Measurements from ENCODE around the gene GCK.

DNA sequence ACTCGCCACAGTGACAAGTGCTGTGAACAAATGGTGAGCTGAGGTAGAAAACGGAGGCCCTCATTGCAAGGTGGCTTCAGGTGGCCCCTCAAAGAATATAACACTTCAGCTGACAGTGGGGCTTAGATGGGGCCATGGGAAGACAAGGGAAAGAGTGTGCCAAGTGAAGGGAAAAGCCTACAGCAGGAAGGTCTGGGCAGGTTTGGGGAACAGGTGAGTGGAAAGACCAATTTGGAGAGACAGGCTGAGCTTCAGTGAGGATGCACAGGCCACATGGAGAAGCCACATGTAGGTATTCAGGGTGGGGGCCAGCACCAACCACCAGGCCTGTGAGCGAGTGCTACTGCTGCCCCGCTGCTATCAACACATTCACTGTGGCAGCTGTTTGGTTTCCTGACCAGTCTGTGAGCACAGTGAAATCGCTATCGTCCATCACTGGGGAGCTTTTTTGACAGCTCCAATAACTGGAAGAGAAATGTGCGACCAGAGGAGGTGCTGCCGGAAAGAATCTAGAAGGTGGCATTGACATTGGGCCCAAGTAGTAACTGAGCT is 69.3 kb downstream of the GCK start:
- TF ChIP-seq, protein P1, sequence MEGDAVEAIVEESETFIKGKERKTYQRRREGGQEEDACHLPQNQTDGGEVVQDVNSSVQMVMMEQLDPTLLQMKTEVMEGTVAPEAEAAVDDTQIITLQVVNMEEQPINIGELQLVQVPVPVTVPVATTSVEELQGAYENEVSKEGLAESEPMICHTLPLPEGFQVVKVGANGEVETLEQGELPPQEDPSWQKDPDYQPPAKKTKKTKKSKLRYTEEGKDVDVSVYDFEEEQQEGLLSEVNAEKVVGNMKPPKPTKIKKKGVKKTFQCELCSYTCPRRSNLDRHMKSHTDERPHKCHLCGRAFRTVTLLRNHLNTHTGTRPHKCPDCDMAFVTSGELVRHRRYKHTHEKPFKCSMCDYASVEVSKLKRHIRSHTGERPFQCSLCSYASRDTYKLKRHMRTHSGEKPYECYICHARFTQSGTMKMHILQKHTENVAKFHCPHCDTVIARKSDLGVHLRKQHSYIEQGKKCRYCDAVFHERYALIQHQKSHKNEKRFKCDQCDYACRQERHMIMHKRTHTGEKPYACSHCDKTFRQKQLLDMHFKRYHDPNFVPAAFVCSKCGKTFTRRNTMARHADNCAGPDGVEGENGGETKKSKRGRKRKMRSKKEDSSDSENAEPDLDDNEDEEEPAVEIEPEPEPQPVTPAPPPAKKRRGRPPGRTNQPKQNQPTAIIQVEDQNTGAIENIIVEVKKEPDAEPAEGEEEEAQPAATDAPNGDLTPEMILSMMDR (IDR thresholded peaks at IDR 0.05), result no peak
- no peak for TF ChIP-seq POLR2AphosphoS5 (IDR thresholded peaks at IDR 0.05; ENCODE audit: insufficient read depth in 1 of 2, low read depth in 1 of 2)

All from vagina (tissue), 2 donors.